ENCODE results near the gene ZNF480.
"Not testable (repeated sequence)": the region's sequence is repeated elsewhere in the genome, so short reads cannot be mapped to it uniquely, and the experiment has no call there.

ZNF480 gene

DNA sequence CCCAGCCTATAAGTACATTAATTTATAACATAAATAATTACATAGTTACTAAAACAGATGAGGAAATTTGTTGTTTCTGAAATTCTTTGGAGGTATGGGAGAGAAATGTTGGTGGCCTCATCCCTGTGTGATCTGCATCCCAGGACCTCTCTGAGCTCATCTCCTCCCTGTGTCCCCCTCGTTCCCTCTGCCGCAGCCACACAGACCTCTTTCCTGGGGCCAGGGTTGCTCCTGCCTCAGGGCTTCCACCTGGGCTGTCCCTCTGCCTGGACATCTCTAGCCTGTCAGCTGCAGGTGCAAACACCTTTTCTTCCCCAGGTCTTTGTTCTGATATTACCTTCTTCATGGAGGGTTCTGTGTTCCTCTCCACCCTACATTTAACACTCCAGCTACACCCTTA is 23.7 kb upstream of the ZNF480 start:
- FAIRE-seq (no peak), DNase-seq (ENCODE audit: insufficient read length, low spot score) (no peak)
- TF ChIP-seq, protein P1, sequence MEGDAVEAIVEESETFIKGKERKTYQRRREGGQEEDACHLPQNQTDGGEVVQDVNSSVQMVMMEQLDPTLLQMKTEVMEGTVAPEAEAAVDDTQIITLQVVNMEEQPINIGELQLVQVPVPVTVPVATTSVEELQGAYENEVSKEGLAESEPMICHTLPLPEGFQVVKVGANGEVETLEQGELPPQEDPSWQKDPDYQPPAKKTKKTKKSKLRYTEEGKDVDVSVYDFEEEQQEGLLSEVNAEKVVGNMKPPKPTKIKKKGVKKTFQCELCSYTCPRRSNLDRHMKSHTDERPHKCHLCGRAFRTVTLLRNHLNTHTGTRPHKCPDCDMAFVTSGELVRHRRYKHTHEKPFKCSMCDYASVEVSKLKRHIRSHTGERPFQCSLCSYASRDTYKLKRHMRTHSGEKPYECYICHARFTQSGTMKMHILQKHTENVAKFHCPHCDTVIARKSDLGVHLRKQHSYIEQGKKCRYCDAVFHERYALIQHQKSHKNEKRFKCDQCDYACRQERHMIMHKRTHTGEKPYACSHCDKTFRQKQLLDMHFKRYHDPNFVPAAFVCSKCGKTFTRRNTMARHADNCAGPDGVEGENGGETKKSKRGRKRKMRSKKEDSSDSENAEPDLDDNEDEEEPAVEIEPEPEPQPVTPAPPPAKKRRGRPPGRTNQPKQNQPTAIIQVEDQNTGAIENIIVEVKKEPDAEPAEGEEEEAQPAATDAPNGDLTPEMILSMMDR (IDR thresholded peaks at IDR 0.05; ENCODE audit: insufficient read depth, missing control alignments): no peak

DNA sequence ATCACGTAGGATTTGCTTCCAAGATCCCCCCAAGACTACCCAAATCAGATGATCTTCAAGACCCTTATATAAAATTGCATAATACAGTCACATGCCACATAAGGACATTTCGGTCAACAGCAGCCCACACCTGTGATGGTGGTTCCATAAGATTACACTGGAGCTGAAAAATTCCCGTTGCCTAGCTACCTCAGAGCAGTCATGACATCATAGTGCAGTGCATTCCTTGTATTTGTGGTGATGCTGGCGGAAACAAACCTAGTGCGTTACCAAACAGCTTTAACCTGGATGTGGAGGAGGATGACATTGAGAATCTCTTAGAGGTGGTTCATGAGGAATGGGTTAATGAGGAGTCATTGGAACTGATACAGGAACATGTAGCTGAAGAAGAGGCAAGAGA is 22.8 kb upstream of the ZNF480 start:
- DNase-seq (ENCODE audit: insufficient read length, low spot score): no peak
- no peak for FAIRE-seq
- TF ChIP-seq, protein P1 (IDR thresholded peaks at IDR 0.05; ENCODE audit: insufficient read depth, missing control alignments): no peak

DNA sequence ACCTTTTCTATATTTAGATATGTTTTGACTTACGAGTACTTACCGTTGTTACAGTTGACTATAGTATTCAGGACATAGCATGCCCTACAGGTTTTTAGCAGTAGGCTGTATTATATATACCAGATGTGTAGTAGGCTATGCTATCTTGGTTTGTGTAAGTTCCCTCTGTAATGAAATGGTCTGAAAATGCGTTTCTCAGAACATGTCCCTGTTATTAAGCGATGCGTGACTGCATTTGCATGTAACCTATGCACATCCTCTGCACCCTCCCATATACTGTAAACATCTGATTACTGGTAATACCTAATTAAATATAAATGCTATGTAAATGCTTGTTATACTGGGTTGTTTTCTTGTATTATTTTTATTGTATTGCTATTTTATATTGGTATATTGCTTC is 21.0 kb upstream of the ZNF480 start:
- no peak for DNase-seq (ENCODE audit: insufficient read length, low spot score)
- TF ChIP-seq, protein P1 (IDR thresholded peaks at IDR 0.05; ENCODE audit: insufficient read depth, missing control alignments): no peak
- FAIRE-seq: no peak

DNA sequence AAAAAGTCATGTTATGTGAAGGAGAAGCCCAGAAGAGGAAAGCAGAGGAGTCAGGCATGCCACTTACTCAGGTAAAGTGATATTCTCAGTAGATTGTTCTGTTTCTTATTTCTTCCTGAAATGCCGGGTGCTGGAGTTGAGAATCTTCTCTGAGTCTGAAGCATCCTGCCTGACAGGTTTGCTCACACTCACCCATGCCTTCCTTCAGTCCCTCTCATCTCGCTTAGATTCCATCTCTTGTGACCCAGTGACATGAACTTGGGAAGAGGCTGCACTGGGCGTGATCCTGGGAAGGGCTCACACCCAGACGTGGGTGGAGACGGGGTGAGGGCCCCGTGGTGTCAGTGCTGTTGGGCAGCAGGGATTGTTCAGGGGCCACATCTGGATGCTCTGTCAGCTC is 19.5 kb upstream of the ZNF480 start:
- TF ChIP-seq, protein P1 (IDR thresholded peaks at IDR 0.05; ENCODE audit: insufficient read depth, missing control alignments): no peak
- DNase-seq (ENCODE audit: insufficient read length, low spot score): no peak
- no peak for FAIRE-seq

DNA sequence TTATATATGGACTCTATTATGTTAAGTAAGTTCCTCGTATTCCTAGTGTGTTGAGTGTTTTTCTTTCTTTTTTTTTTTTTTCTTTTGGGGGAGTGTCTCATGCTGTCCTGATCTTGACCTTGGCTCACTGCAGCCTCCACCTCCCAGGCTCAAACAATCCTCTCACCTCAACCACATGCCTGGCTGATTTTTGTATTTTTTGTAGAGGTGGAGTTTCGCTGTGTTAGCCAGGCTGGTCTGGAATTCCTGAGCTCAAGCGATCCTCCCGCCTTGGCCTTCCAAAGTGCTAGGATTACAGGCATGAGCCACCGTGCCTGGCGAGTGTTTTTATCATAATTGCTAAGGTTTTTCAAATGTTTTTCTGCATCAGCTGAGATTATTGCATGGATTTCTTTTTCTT is 10.7 kb upstream of the ZNF480 start:
- FAIRE-seq (no peak), DNase-seq (ENCODE audit: insufficient read length, low spot score) (no peak)
- TF ChIP-seq, protein P1 (IDR thresholded peaks at IDR 0.05; ENCODE audit: insufficient read depth, missing control alignments): no peak

DNA sequence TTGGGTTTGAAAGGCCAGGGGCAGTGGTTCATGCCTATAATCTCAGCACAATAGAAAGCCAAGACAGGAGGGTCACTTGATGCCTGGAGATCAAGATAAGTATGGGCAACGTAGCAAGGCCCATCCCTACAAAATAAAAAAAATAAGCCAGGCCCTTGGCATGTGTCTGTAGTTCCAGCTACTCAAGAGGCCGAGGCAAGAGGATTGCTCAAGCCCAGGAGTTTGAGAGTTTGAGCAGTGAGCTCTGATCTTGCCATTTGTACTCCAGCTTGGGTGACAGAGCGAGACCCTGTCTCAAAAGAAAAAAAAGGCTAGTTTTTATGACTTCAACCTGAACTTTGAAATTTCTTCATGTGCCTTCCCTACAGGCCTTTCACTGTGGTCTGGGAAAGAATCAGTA is 5.2 kb upstream of the ZNF480 start:
- FAIRE-seq (no peak), DNase-seq (ENCODE audit: insufficient read length, low spot score) (no peak)
- TF ChIP-seq, protein P1 (IDR thresholded peaks at IDR 0.05; ENCODE audit: insufficient read depth, missing control alignments): no peak

DNA sequence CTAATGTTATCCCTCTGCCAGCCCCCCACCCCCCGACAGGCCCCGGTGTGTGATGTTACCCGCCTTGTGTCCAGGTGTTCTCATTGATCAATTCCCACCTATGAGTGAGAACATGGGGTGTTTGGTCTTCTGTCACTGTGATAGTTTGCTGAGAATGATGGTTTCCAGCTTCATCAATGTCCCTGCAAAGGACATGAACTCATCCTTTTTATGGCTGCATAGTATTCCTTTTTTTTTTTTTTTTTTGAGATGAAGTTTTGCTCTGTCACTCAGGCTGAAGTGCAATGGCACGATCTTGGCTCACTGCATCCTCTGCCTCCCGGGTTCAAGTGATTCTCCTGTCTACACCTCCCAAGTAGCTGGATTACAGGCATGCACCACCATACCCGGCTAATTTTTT is 4.0 kb upstream of the ZNF480 start:
- not testable (repeated sequence) for DNase-seq (ENCODE audit: insufficient read length, low spot score); FAIRE-seq

DNA sequence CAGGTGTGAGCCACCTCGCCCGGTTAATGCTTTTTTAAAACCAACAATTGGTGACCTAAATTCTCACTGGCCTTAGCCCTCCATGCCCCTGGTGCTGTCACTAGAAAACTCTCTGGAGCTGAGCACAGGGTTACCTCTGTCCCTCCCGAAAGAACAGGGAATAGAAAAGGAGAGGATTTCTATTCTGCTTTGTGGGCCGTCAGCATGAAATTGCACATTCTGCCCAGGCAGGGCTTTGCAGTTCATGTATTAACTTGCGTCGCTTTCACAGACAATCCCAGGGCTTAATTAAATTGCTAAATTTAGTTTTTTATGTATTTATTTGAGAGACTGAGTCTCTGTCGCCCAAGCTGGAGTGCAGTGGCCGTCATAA is 583 bp upstream of the ZNF480 start:
- DNase-seq (ENCODE audit: insufficient read length, low spot score) (no peak), FAIRE-seq (no peak)
- TF ChIP-seq, protein P1 (IDR thresholded peaks at IDR 0.05; ENCODE audit: insufficient read depth, missing control alignments): no peak

Data from D721Med (cell line).